Hepatocyte (in vitro differentiated cells): Measurements from ENCODE around the gene ELMO2. TPM values are rescaled to one million over a fixed set of nuclear protein-coding genes. Genes with fewer than 3 reads are reported as not detected.

Experiments
- DNase-seq: peaks from one replicate; pipeline ENCODE4 v3.0.0-alpha.2; 2016; ENCODE audit warnings: low spot score
- H2AFZ ChIP-seq: fragments of 200-600 bp; sonication (generic); 2 replicates; pipeline ENCODE4 v1.6.0; 2016; ENCODE audit warnings: antibody characterized with exemption, mild to moderate bottlenecking
- H3K27ac ChIP-seq: fragments of 200-600 bp; sonication (generic); 2 replicates; pipeline ENCODE4 v1.5.1; 2016; ENCODE audit warnings: mild to moderate bottlenecking
- H3K27me3 ChIP-seq: fragments of 200-600 bp; sonication (generic); 2 replicates; pipeline ENCODE4 v1.6.1; 2016
- H3K36me3 ChIP-seq: fragments of 200-600 bp; sonication (generic); replicated peaks from 2 replicates; pipeline ENCODE4 v1.5.1; 2016; ENCODE audit warnings: low read depth; ENCODE audit not compliant: insufficient read depth
- H3K4me1 ChIP-seq: fragments of 200-600 bp; sonication (generic); 2 replicates; pipeline ENCODE4 v1.5.1; 2016; ENCODE audit warnings: mild to moderate bottlenecking, moderate library complexity; ENCODE audit not compliant: insufficient read depth
- H3K4me2 ChIP-seq: fragments of 200-600 bp; sonication (generic); 2 replicates; pipeline ENCODE4 v1.6.0; 2016
- H3K4me3 ChIP-seq: fragments of 200-600 bp; sonication (generic); 2 replicates; pipeline ENCODE4 v1.5.1; 2016; ENCODE audit warnings: mild to moderate bottlenecking
- H3K79me2 ChIP-seq: fragments of 200-600 bp; sonication (generic); 2 replicates; pipeline ENCODE4 v1.6.0; 2017; ENCODE audit warnings: mild to moderate bottlenecking
- H3K9me2 ChIP-seq: fragments of 200-600 bp; sonication (generic); replicated peaks from 2 replicates; pipeline ENCODE4 v1.6.0; 2017; ENCODE audit warnings: mild to moderate bottlenecking; ENCODE audit not compliant: insufficient read depth
- H3K9me3 ChIP-seq: fragments of 200-600 bp; sonication (generic); 2 replicates; pipeline ENCODE4 v1.5.1; 2016; ENCODE audit warnings: low read depth, mild to moderate bottlenecking
- H4K20me1 ChIP-seq: fragments of 200-600 bp; sonication (generic); 2 replicates; pipeline ENCODE4 v1.6.0; 2016; ENCODE audit warnings: mild to moderate bottlenecking; ENCODE audit not compliant: insufficient read depth, poor library complexity, severe bottlenecking
- EZH2 ChIP-seq: fragments of 200-600 bp; sonication (generic); IDR thresholded peaks from 2 replicates; pipeline ENCODE4 v1.6.1; 2016; ENCODE audit warnings: antibody characterized with exemption, mild to moderate bottlenecking, borderline replicate concordance
- EZH2phosphoT487 ChIP-seq: fragments of 200-600 bp; sonication (generic); IDR thresholded peaks from one replicate; pipeline ENCODE4 v1.6.1; 2018; ENCODE audit warnings: antibody characterized with exemption, mild to moderate bottlenecking, low read depth, moderate library complexity; ENCODE audit not compliant: unreplicated experiment, severe bottlenecking
- WGBS: methylation state at CpG from one replicate; pipeline ENCODE4 v1.1.6; 2016; ENCODE audit warnings: low lambda C conversion rate; ENCODE audit errors: missing lambda C conversion rate; 5-methylcytosine and 5-hydroxymethylcytosine counted together
- polyA plus RNA-seq: library from polyadenylated mRNA; unstranded; fragments of >200 nt; fragmentation: Nextera tagmentation; extraction: Ambion mirVana; gene quantifications from 2 replicates; pipeline ENCODE4 v1.2.1, GENCODE V29; 2016
- total RNA-seq: library from RNA; depleted of rRNA; stranded (reverse); fragments of >200 nt; gene quantifications from 2 replicates; pipeline ENCODE4 v1.2.3, GENCODE V29; 2014
- TF ChIP-seq, protein P1 (sequence below): fragments of 200-600 bp; sonication (generic); IDR thresholded peaks from 2 replicates; pipeline ENCODE4 v1.5.1; 2016; ENCODE audit warnings: antibody characterized with exemption, mild to moderate bottlenecking; ENCODE audit not compliant: poor library complexity

ELMO2 gene
- total and polyA plus RNA-seq, 2 experiments from 2014 or later, result 35.0 to 42.3 TPM

DNA sequence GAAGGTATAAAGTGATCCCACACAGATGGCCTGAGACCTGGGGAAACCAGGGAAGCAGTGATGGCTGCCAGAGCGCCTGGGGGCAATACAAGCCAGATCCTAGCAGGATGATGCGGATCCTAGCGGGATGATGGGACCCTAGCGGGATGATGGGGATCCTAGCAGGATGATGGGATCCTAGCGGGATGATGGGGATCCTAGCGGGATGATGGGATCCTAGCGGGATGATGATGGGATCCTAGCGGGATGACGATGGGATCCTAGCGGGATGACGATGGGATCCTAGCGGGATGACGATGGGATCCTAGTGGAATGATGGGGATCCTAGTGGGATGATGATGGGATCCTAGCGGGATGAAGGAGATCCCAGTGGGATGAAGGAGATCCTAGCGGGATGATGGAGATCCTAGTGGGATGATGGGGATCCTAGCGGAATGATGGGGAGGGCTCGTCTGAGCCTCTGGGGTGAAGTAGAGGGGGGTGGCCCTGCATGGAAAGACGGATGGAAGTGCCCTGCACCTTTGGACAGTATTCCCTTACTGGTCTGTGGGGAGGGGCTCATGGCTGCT is 54.0 kb downstream of the ELMO2 start:
- H3K9me3 ChIP-seq, result no peaks in the 10 kb centered on the region
- WGBS, result 98% methylated on average over 12 of the region's 18 CpGs
- no peak overlapping the region for H3K4me3 ChIP-seq
- H2AFZ ChIP-seq, result no peak overlapping the region
- H3K4me2 ChIP-seq, result no peak overlapping the region
- H3K79me2 ChIP-seq, result no peaks in the 10 kb centered on the region
- H3K9me2 ChIP-seq, result no peaks in the 10 kb centered on the region
- H3K27me3 ChIP-seq, result no peaks in the 10 kb centered on the region
- no peak for DNase-seq
- peaks cover 27% of the 10 kb centered on the region for H3K4me1 ChIP-seq
- H3K27ac ChIP-seq, result no peak overlapping the region
- no peaks in the 10 kb centered on the region for H3K36me3 ChIP-seq
- H4K20me1 ChIP-seq, result no peaks in the 10 kb centered on the region
- TF ChIP-seq, protein P1, sequence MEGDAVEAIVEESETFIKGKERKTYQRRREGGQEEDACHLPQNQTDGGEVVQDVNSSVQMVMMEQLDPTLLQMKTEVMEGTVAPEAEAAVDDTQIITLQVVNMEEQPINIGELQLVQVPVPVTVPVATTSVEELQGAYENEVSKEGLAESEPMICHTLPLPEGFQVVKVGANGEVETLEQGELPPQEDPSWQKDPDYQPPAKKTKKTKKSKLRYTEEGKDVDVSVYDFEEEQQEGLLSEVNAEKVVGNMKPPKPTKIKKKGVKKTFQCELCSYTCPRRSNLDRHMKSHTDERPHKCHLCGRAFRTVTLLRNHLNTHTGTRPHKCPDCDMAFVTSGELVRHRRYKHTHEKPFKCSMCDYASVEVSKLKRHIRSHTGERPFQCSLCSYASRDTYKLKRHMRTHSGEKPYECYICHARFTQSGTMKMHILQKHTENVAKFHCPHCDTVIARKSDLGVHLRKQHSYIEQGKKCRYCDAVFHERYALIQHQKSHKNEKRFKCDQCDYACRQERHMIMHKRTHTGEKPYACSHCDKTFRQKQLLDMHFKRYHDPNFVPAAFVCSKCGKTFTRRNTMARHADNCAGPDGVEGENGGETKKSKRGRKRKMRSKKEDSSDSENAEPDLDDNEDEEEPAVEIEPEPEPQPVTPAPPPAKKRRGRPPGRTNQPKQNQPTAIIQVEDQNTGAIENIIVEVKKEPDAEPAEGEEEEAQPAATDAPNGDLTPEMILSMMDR, result no peak
- TF ChIP-seq EZH2 (no peak), EZH2phosphoT487 (no peak)

DNA sequence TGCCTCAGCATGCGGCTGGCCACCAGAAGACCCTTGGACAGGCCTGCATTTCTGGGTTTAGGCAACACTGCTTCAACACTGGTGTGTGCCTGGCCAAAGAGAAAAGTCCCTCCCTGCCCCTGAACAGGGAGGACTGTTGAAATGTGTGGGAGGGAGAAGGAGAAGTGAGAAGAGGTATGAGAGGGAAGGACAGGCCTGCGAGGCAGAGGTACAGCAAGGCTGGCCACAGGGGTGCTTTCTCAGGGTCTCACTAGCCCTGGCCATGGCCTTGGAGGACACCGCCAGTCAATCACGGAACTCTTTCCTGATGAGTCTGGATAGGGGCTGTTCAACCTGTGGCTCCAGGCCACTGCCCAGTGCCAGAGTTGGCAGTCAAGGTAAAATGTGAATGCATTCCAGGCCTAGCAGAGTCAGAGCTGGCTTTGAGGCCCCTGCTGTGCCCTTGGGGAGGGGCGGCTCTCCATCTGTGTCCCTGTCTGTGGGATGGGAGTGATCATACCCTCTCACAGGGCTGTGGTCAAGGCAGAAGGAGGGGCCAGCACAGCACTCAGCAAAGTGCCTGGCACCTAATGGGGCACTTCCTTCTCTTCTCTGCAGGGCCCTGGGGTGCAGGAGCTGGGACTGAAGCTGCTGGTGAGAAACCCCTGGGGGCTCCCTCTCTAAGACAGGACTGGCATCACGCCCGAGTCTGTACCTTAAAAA is 54.9 kb downstream of the ELMO2 start:
- no peak for DNase-seq
- peak overlapping the region; percentile 78 for H3K27ac ChIP-seq
- WGBS, result 97% methylated on average over 7 of the region's 7 CpGs
- no peaks in the 10 kb centered on the region for H4K20me1 ChIP-seq
- H3K9me3 ChIP-seq, result no peaks in the 10 kb centered on the region
- H3K9me2 ChIP-seq, result no peaks in the 10 kb centered on the region
- no peaks in the 10 kb centered on the region for H3K79me2 ChIP-seq
- H3K4me3 ChIP-seq, result no peak overlapping the region
- no peaks in the 10 kb centered on the region for H3K36me3 ChIP-seq
- no peak overlapping the region for H2AFZ ChIP-seq
- H3K4me2 ChIP-seq, result no peak overlapping the region
- no peaks in the 10 kb centered on the region for H3K27me3 ChIP-seq
- H3K4me1 ChIP-seq, result peaks cover 27% of the 10 kb centered on the region
- TF ChIP-seq, protein P1, result no peak
- TF ChIP-seq EZH2phosphoT487, result no peak
- no peak for TF ChIP-seq EZH2

DNA sequence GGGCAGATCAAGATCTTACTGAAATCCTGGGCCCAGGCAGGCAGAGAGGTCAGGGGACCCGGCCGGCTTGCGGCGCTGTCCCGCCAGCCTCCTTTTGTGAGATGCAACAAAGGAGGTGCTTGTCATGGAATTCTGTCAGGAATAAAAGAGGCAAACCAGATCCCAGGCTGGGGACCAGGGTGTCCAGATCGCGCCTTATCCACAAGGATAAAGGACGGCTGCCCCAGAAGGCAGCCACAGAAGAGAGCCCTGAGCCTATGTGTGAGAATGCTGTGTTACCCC is 55.5 kb downstream of the ELMO2 start:
- Histone ChIP-seq H3K4me1 (peaks cover 27% of the 10 kb centered on the region), H3K9me3 (no peaks in the 10 kb centered on the region), H3K79me2 (no peaks in the 10 kb centered on the region), H3K27ac (peak overlapping the region; percentile 78), H3K36me3 (no peaks in the 10 kb centered on the region), H3K27me3 (no peaks in the 10 kb centered on the region), H2AFZ (no peak overlapping the region), H3K9me2 (no peaks in the 10 kb centered on the region), H4K20me1 (no peaks in the 10 kb centered on the region), H3K4me3 (no peak overlapping the region), H3K4me2 (no peak overlapping the region)
- DNase-seq, result no peak
- WGBS, result 76% methylated on average over 8 of the region's 8 CpGs
- TF ChIP-seq EZH2 (no peak), EZH2phosphoT487 (no peak)
- TF ChIP-seq, protein P1, result no peak
